GM12878 (cell line): ENCODE data around the gene NKX1-2. TPM values are rescaled to one million over a fixed set of nuclear protein-coding genes. Genes with fewer than 3 reads are reported as not detected.
A peak's percentile ranks its signal among the peaks of the same experiment; 100 is the strongest.

ENCODE experiments used
- ATAC-seq: fragments of 200-7000 bp; cut with Tn5 transposase; 3 replicates; pipeline ENCODE4 v1.9.1; 2020; ENCODE audit warnings: mild to moderate bottlenecking, moderate library complexity
- BruUV-seq: library from RNA; stranded (reverse); fragments of 400-500 nt; replicated peaks from 2 replicates; lab custom pipeline; 2021; lab: Mats Ljungman, UMichigan
- CTCF ChIA-PET: fragments of 300-600 bp; sonication (Branson Sonifier 250); formaldehyde crosslinking; extraction: SDS; loops from one replicate; lab custom pipeline; 2021; ENCODE audit warnings: inconsistent platforms; lab: Yijun Ruan, JAX
- POLR2A ChIA-PET: fragments of 350-600 bp; formaldehyde crosslinking; extraction: SDS; loops from one replicate; lab custom pipeline; 2021; ENCODE audit warnings: inconsistent platforms; lab: Charles Lee
- RAD21 ChIA-PET: fragments of 300-600 bp; sonication (Branson Sonifier 250); formaldehyde crosslinking; loops from one replicate; lab custom pipeline; 2023; ENCODE audit warnings: antibody characterized with exemption; ENCODE audit not compliant: unreplicated experiment; lab: Charles Lee
- SMC1A ChIA-PET: fragments of 300-600 bp; sonication (Branson Sonifier 250); formaldehyde crosslinking; loops from one replicate; lab custom pipeline; 2023; ENCODE audit not compliant: unreplicated experiment, uncharacterized antibody; lab: Charles Lee
- DNase-seq: peaks from one replicate; pipeline ENCODE4 v3.0.0-alpha.2; 2011; ENCODE audit warnings: low read depth, low spot score
- FAIRE-seq: peaks from 3 replicates; lab custom pipeline; 2011; peaks lifted over from hg19 to GRCh38; lab: Jason Lieb, UNC
- H2AFZ ChIP-seq: 2 replicates; pipeline ENCODE4 v1.6.0; 2011; ENCODE audit warnings: low read depth, low read length, control low read depth; ENCODE audit not compliant: control insufficient read depth
- H3K27ac ChIP-seq: 2 replicates; pipeline ENCODE4 v1.5.1; 2011; ENCODE audit warnings: control low read depth; ENCODE audit not compliant: control insufficient read depth, insufficient read depth
- H3K27me3 ChIP-seq, 2 experiments: replicated peaks in 1 of 2; 2 replicates each; pipeline versions ENCODE4 v1.6.0 to v1.6.1; 2011; ENCODE audit warnings: low read length in 1 of 2; ENCODE audit not compliant: control insufficient read depth in 2 of 2, insufficient read depth in 2 of 2
- H3K36me3 ChIP-seq, 2 experiments: 2 replicates each; pipeline ENCODE4 v1.5.1; 2011; ENCODE audit warnings: low read length in 1 of 2; ENCODE audit not compliant: control insufficient read depth in 2 of 2, insufficient read depth in 2 of 2
- H3K4me1 ChIP-seq: 2 replicates; pipeline ENCODE4 v1.6.1; 2011; ENCODE audit warnings: mild to moderate bottlenecking, low read length, moderate library complexity, mixed read lengths; ENCODE audit not compliant: control insufficient read depth, insufficient read depth
- H3K4me2 ChIP-seq: 2 replicates; pipeline ENCODE4 v1.6.0; 2011; ENCODE audit warnings: control low read depth; ENCODE audit not compliant: control insufficient read depth, insufficient read depth
- H3K4me3 ChIP-seq: fragments of 200-600 bp; sonication (generic); 2 replicates; pipeline ENCODE4 v1.5.1; 2016
- H3K79me2 ChIP-seq: 2 replicates; pipeline ENCODE4 v1.6.0; 2011; ENCODE audit warnings: low read length; ENCODE audit not compliant: control insufficient read depth, insufficient read depth
- H3K9ac ChIP-seq: 2 replicates; pipeline ENCODE4 v1.8.0; 2011; ENCODE audit warnings: low read length, control low read depth, mixed read lengths; ENCODE audit not compliant: control insufficient read depth, insufficient read depth
- H3K9me3 ChIP-seq: replicated peaks from 3 replicates; pipeline ENCODE4 v1.5.1; 2011; ENCODE audit warnings: mild to moderate bottlenecking, low read length; ENCODE audit not compliant: control insufficient read depth, insufficient read depth
- H4K20me1 ChIP-seq: 2 replicates; pipeline ENCODE4 v1.6.0; 2011; ENCODE audit not compliant: control insufficient read depth, insufficient read depth
- BRCA1 ChIP-seq: IDR thresholded peaks from 2 replicates; pipeline ENCODE4 v1.6.1; 2011; ENCODE audit warnings: low read depth, low read length, improper control_type of control experiment
- CTCF ChIP-seq, 3 experiments: IDR thresholded peaks in 2 of 3; conservative IDR thresholded peaks in 1 of 3; 2 replicates each; pipeline ENCODE4 v1.5.1; 2011; ENCODE audit warnings: low read depth in 3 of 3, low read length in 3 of 3, mild to moderate bottlenecking in 3 of 3, control low read depth in 2 of 3, moderate library complexity in 2 of 3, inconsistent platforms in 1 of 3, mixed read lengths in 1 of 3; ENCODE audit not compliant: control insufficient read depth in 2 of 3, insufficient read depth in 1 of 3; ENCODE audit errors: extremely low read depth in 1 of 3
- E2F4 ChIP-seq: IDR thresholded peaks from 2 replicates; pipeline ENCODE4 v1.6.1; 2012; ENCODE audit warnings: low read depth, low read length, improper control_type of control experiment
- JUNB ChIP-seq: IDR thresholded peaks from 2 replicates; pipeline ENCODE4 v1.6.1; 2016; ENCODE audit warnings: antibody characterized with exemption, mild to moderate bottlenecking
- MXI1 ChIP-seq: fragments of 150-350 bp; IDR thresholded peaks from 2 replicates; pipeline ENCODE4 v1.6.1; 2011; ENCODE audit warnings: low read depth, mild to moderate bottlenecking, inconsistent platforms, low read length, improper control_type of control experiment
- SPI1 ChIP-seq: IDR thresholded peaks from 2 replicates; pipeline ENCODE4 v1.6.1; 2011; ENCODE audit warnings: low read depth, mild to moderate bottlenecking, low read length, moderate library complexity, borderline replicate concordance; ENCODE audit not compliant: insufficient read depth
- ZSCAN29 ChIP-seq: fragments of 450-650 bp; IDR thresholded peaks from 2 replicates; pipeline ENCODE4 v1.6.1; 2017; ENCODE audit warnings: mild to moderate bottlenecking, moderate library complexity
- WGBS: methylation state at CpG from one replicate; pipeline ENCODE4 v1.1.6; 2016; ENCODE audit warnings: low lambda C conversion rate; ENCODE audit not compliant: insufficient replicate concordance, insufficient coverage; ENCODE audit errors: missing lambda C conversion rate; 5-methylcytosine and 5-hydroxymethylcytosine counted together
- in situ Hi-C: fragments of 300-500 bp; cut with MboI; formaldehyde crosslinking; loops from 9 replicates; pipeline ENCODE4 v1.14.3; 2018; ENCODE audit warnings: mixed read lengths
- intact Hi-C: fragments of 100-400 bp; cut with micrococcal nuclease; formaldehyde crosslinking; loops from one replicate; pipeline ENCODE4 v1.14.2; 2022; ENCODE audit not compliant: unreplicated experiment
- polyA plus RNA-seq, 11 experiments: library from polyadenylated mRNA; depleted of rRNA in 4 of 11; unstranded in 6 of 11; stranded (reverse) in 5 of 11; fragments of >200 nt; fragmentation: Nextera tagmentation in 4 of 11; fragmentation: Illumina TruSeq in 1 of 11; extraction: Ambion mirVana in 4 of 11; extraction: Trizol in 1 of 11; gene quantifications; 1 replicate in 1 of 11; 2 replicates in 10 of 11; pipeline versions ENCODE4 v1.2.1 to v1.2.3, GENCODE V29; 2011 to 2016; ENCODE audit warnings: inconsistent platforms in 2 of 11, missing spikeins in 2 of 11, low read depth in 1 of 11
- total RNA-seq, 4 experiments: library from RNA; depleted of rRNA in 3 of 4; stranded (reverse); fragments of >200 nt in 3 of 4; fragmentation: Illumina TruSeq in 1 of 4; extraction: Trizol in 1 of 4; gene quantifications; 2 replicates each; pipeline versions ENCODE4 v1.2.1 to v1.2.3, GENCODE V29; 2013 to 2021

NKX1-2 gene
- total and polyA plus RNA-seq, 10 of the 15 experiments (the other 5 are each of a cell fraction or from before 2014, with no cell fraction given), result not detected

- no peak for TF ChIP-seq CTCF (IDR thresholded peaks at IDR 0.05 in 2 of 3, conservative IDR thresholded peaks at IDR 0.05 in 1 of 3; ENCODE audit: control insufficient read depth in 2 of 3, extremely low read depth in 1 of 3, insufficient read depth in 1 of 3, low read depth in 3 of 3, low read length in 3 of 3)
Observed at GRCh38 chr10:124495162-124495561, 45.3 kb upstream of the NKX1-2 start (continued).

GRCh38 chr10:124494046-124494807 lies 44.4 kb upstream of the NKX1-2 start:
- CTCF ChIA-PET, result no interaction called here
- no peaks in the 10 kb centered on the region for H3K79me2 ChIP-seq
- WGBS, result 42% methylated on average over 16 of the region's 16 CpGs
- no peak for TF ChIP-seq E2F4
- 0 out of 2 replicates have a peak, but pooled peaks have one; percentile 7 for TF ChIP-seq SPI1
- TF ChIP-seq JUNB, result no peak
- TF ChIP-seq BRCA1, result no peak
- no peak for TF ChIP-seq MXI1
- no peak for TF ChIP-seq ZSCAN29
- ATAC-seq, result no peak; the same call in 2 of the 3 replicates
- BruUV-seq, result no TSS peak
- H3K4me3 ChIP-seq, result no peak overlapping the region
- in situ Hi-C loops, result no loop called here
- H3K9me3 ChIP-seq, result no peaks in the 10 kb centered on the region
- H3K27ac ChIP-seq, result no peak overlapping the region
- SMC1A ChIA-PET, result no interaction called here
- H3K4me2 ChIP-seq, result 0 out of 2 replicates have a peak overlapping the region, but pooled peaks have one; percentile 13
- POLR2A ChIA-PET, result no interaction called here
- no peak overlapping the region; the same call in none of the 2 replicates for H2AFZ ChIP-seq
- FAIRE-seq, result no peak
- H3K36me3 ChIP-seq, result no peaks in the 10 kb centered on the region
- no peaks in the 10 kb centered on the region for H4K20me1 ChIP-seq
- H3K4me1 ChIP-seq, result no peaks in the 10 kb centered on the region; the same call in 1 of the 2 replicates
- intact Hi-C loops, result no loop called here
- RAD21 ChIA-PET, result no interaction called here
- no peaks in the 10 kb centered on the region for H3K27me3 ChIP-seq
- DNase-seq, result no peak
- no peak overlapping the region; the same call in 1 of the 2 replicates for H3K9ac ChIP-seq
